ENCODE data around the gene COL18A1.
"Not testable (repeated sequence)": the region's sequence is repeated elsewhere in the genome, so short reads cannot be mapped to it uniquely, and the experiment has no call there.

The COL18A1 gene

GRCh38 chr21:45488931-45489721, 84.2 kb downstream of the COL18A1 start:
- no peak for DNase-seq (ENCODE audit: extremely low read depth in 1 of 2, low read depth in 1 of 2)

- DNase-seq (ENCODE audit: extremely low read depth in 1 of 2, low read depth in 1 of 2), result no peak
Measured at GRCh38 chr21:45489722-45489982, 84.7 kb downstream of the COL18A1 start.

- no peak for DNase-seq (ENCODE audit: extremely low read depth in 1 of 2, low read depth in 1 of 2)
Measured at GRCh38 chr21:45490049-45490731, 85.2 kb downstream of the COL18A1 start.

- no peak for DNase-seq (ENCODE audit: extremely low read depth in 1 of 2, low read depth in 1 of 2)
Measured at GRCh38 chr21:45491056-45491455, 86.1 kb downstream of the COL18A1 start.

GRCh38 chr21:45491623-45492022, 86.7 kb downstream of the COL18A1 start:
- no peak for DNase-seq (ENCODE audit: extremely low read depth in 1 of 2, low read depth in 1 of 2)

- no peak for DNase-seq (ENCODE audit: extremely low read depth in 1 of 2, low read depth in 1 of 2)
Measured at GRCh38 chr21:45492765-45493164, 87.8 kb downstream of the COL18A1 start.

GRCh38 chr21:45493401-45494001, 88.5 kb downstream of the COL18A1 start:
- no peak for DNase-seq (ENCODE audit: extremely low read depth in 1 of 2, low read depth in 1 of 2)

- DNase-seq (ENCODE audit: extremely low read depth in 1 of 2, low read depth in 1 of 2), result no peak
Measured at GRCh38 chr21:45494135-45494850, 89.3 kb downstream of the COL18A1 start.

- DNase-seq (ENCODE audit: extremely low read depth in 1 of 2, low read depth in 1 of 2), result no peak
Measured at GRCh38 chr21:45494851-45495680, 90.1 kb downstream of the COL18A1 start.

GRCh38 chr21:45496151-45496967, 91.4 kb downstream of the COL18A1 start:
- no peak for DNase-seq (ENCODE audit: extremely low read depth in 1 of 2, low read depth in 1 of 2)

- DNase-seq (ENCODE audit: extremely low read depth in 1 of 2, low read depth in 1 of 2), result no peak
Measured at GRCh38 chr21:45496968-45497845, 92.2 kb downstream of the COL18A1 start.

- DNase-seq (ENCODE audit: extremely low read depth in 1 of 2, low read depth in 1 of 2), result no peak
Measured at GRCh38 chr21:45497846-45498645, 93.1 kb downstream of the COL18A1 start.

- no peak for DNase-seq (ENCODE audit: extremely low read depth in 1 of 2, low read depth in 1 of 2)
Measured at GRCh38 chr21:45498646-45499000, 93.7 kb downstream of the COL18A1 start.

- no peak for DNase-seq (ENCODE audit: extremely low read depth in 1 of 2, low read depth in 1 of 2)
Measured at GRCh38 chr21:45499201-45499750, 94.3 kb downstream of the COL18A1 start.

GRCh38 chr21:45499970-45500577, 95.1 kb downstream of the COL18A1 start:
- DNase-seq (ENCODE audit: extremely low read depth in 1 of 2, low read depth in 1 of 2), result no peak

GRCh38 chr21:45501081-45502005, 96.4 kb downstream of the COL18A1 start:
- DNase-seq (ENCODE audit: extremely low read depth in 1 of 2, low read depth in 1 of 2), result not testable (repeated sequence)

All from stimulated activated CD8-positive, alpha-beta memory T cell treated with anti-CD3 and anti-CD28 coated beads, Interleukin-7, amount 100 ng/mL, for 48 hours (primary cell).